OCI-LY7 (cell line): ENCODE results near the gene PI4K2B. TPM values are rescaled to one million over a fixed set of nuclear protein-coding genes. Genes with fewer than 3 reads are reported as not detected.
A peak's percentile ranks its signal among the peaks of the same experiment; 100 is the strongest.

Experiments
- BruUV-seq: library from RNA; stranded (reverse); fragments of 400-500 nt; replicated peaks from 2 replicates; lab custom pipeline; 2021; lab: Mats Ljungman, UMichigan
- CTCF ChIA-PET: fragments of 300-600 bp; sonication (Branson Sonifier 250); formaldehyde crosslinking; loops from one replicate; lab custom pipeline; 2022; ENCODE audit warnings: antibody characterized with exemption; ENCODE audit not compliant: unreplicated experiment; lab: Charles Lee
- POLR2A ChIA-PET: fragments of 300-600 bp; sonication (Branson Sonifier 250); formaldehyde crosslinking; loops from one replicate; lab custom pipeline; 2022; ENCODE audit warnings: antibody characterized with exemption; lab: Charles Lee
- DNase-seq: peaks from one replicate; pipeline ENCODE4 v3.0.0-alpha.2; 2015; ENCODE audit warnings: low spot score
- H2AFZ ChIP-seq: fragments of 200-600 bp; sonication (generic), shearing (Covaris generic); 2 replicates; pipeline ENCODE4 v1.6.1; 2014; ENCODE audit warnings: mild to moderate bottlenecking, antibody characterized with exemption, low read length, moderate library complexity
- H3K27ac ChIP-seq: fragments of 200-600 bp; sonication (generic); 2 replicates; pipeline ENCODE4 v1.5.1; 2014; ENCODE audit warnings: mixed run types, low read depth, mild to moderate bottlenecking, moderate library complexity, low read length, inconsistent platforms; ENCODE audit not compliant: poor library complexity, severe bottlenecking
- H3K36me3 ChIP-seq: fragments of 200-600 bp; sonication (generic); 2 replicates; pipeline ENCODE4 v1.6.1; 2014; ENCODE audit warnings: mild to moderate bottlenecking, antibody characterized with exemption, low read length, moderate library complexity, mixed read lengths; ENCODE audit not compliant: insufficient read depth
- H3K4me1 ChIP-seq: fragments of 200-600 bp; sonication (generic); 2 replicates; pipeline ENCODE4 v1.5.1; 2014; ENCODE audit warnings: mild to moderate bottlenecking, low read length; ENCODE audit not compliant: insufficient read depth, poor library complexity, severe bottlenecking
- H3K4me2 ChIP-seq: fragments of 200-600 bp; sonication (generic); 2 replicates; pipeline ENCODE4 v1.6.1; 2014; ENCODE audit warnings: mild to moderate bottlenecking, low read length
- H3K4me3 ChIP-seq: fragments of 200-600 bp; sonication (generic); 2 replicates; pipeline ENCODE4 v1.5.1; 2014; ENCODE audit warnings: mild to moderate bottlenecking, low read depth, low read length; ENCODE audit not compliant: poor library complexity, severe bottlenecking
- H3K79me2 ChIP-seq: fragments of 200-600 bp; sonication (generic); 2 replicates; pipeline ENCODE4 v1.6.1; 2016; ENCODE audit warnings: low read depth, mild to moderate bottlenecking, low read length, moderate library complexity, mixed read lengths; ENCODE audit not compliant: insufficient read depth
- H3K9me2 ChIP-seq: fragments of 200-600 bp; sonication (generic); 2 replicates; pipeline ENCODE4 v1.6.1; 2016; ENCODE audit warnings: mild to moderate bottlenecking, low read length, mixed read lengths; ENCODE audit not compliant: insufficient read depth
- H3K9me3 ChIP-seq: fragments of 200-600 bp; sonication (generic); 2 replicates; pipeline ENCODE4 v1.6.1; 2014; ENCODE audit warnings: mild to moderate bottlenecking, mixed run types, low read length, mixed read lengths
- H4K20me1 ChIP-seq: fragments of 200-600 bp; sonication (generic); 2 replicates; pipeline ENCODE4 v1.6.1; 2014; ENCODE audit warnings: mild to moderate bottlenecking, antibody characterized with exemption, low read length, moderate library complexity, mixed read lengths; ENCODE audit not compliant: insufficient read depth
- EZH2phosphoT487 ChIP-seq: fragments of 200-600 bp; sonication (generic); IDR thresholded peaks from 2 replicates; pipeline ENCODE4 v1.6.1; 2018; ENCODE audit warnings: low read depth, borderline replicate concordance, mild to moderate bottlenecking, mixed run types, antibody characterized with exemption, low read length, moderate library complexity, mixed read lengths
- intact Hi-C: fragments of 100-400 bp; cut with micrococcal nuclease; formaldehyde crosslinking; loops from one replicate; pipeline ENCODE4 v1.10.0; 2022; ENCODE audit not compliant: unreplicated experiment
- total RNA-seq, 2 experiments: library from RNA; depleted of rRNA in 1 of 2; stranded (reverse); fragments of >200 nt in 1 of 2; shearing (Covaris generic) in 1 of 2; gene quantifications; 2 replicates each; pipeline ENCODE4 v1.2.3, GENCODE V29; 2014 to 2022
- TF ChIP-seq, protein P1 (sequence below): fragments of 200-600 bp; sonication (generic); conservative IDR thresholded peaks from 2 replicates; pipeline ENCODE4 v1.5.1; 2014; ENCODE audit warnings: mild to moderate bottlenecking, antibody characterized with exemption, low read length, moderate library complexity, mixed read lengths

The PI4K2B gene
- total RNA-seq, 2 experiments from 2014 or later = 40.4 to 41.6 TPM

DNA sequence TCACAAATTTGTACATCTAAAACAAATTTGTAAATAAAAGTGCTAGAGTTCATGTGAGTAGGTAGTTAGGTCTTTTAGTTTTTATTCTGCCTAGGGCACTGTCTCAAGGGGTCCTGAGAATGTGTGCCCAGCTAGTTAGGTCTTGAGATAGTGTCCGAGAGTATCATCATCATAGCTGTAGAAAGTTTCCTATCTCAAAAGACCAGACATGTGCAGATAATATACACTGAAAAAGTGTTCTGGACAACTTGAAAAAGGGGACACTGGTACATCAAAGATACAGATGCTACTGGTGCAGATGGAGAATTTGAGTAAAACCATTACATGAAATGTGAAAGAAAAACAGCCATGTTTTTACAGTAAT, 77.0 kb downstream of the PI4K2B start:
- H3K4me1 ChIP-seq = peaks cover 40% of the 10 kb centered on the region
- peaks cover 7% of the 10 kb centered on the region; the same call in 1 of the 2 replicates for H3K36me3 ChIP-seq
- TF ChIP-seq EZH2phosphoT487 = no peak
- TF ChIP-seq, protein P1, sequence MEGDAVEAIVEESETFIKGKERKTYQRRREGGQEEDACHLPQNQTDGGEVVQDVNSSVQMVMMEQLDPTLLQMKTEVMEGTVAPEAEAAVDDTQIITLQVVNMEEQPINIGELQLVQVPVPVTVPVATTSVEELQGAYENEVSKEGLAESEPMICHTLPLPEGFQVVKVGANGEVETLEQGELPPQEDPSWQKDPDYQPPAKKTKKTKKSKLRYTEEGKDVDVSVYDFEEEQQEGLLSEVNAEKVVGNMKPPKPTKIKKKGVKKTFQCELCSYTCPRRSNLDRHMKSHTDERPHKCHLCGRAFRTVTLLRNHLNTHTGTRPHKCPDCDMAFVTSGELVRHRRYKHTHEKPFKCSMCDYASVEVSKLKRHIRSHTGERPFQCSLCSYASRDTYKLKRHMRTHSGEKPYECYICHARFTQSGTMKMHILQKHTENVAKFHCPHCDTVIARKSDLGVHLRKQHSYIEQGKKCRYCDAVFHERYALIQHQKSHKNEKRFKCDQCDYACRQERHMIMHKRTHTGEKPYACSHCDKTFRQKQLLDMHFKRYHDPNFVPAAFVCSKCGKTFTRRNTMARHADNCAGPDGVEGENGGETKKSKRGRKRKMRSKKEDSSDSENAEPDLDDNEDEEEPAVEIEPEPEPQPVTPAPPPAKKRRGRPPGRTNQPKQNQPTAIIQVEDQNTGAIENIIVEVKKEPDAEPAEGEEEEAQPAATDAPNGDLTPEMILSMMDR = no peak
- no TSS peak for BruUV-seq
- H3K9me3 ChIP-seq = no peaks in the 10 kb centered on the region; the same call in 1 of the 2 replicates
- H3K27ac ChIP-seq = peak overlapping the region; percentile 69
- ChIA-PET POLR2A (interaction anchor here (0.6 to 4.0 kb wide), 5 partner anchors 49 to 214 kb away, joined by 3 to 41 read pairs (median 3); partner anchors contain the start of gene PI4K2B), CTCF (no interaction called here)
- no peaks in the 10 kb centered on the region for H4K20me1 ChIP-seq
- DNase-seq = peak; percentile 17
- peak overlapping the region; percentile 80 for H3K4me2 ChIP-seq
- H2AFZ ChIP-seq = peak overlapping the region; percentile 100
- peak overlapping the region; percentile 53 for H3K4me3 ChIP-seq
- H3K79me2 ChIP-seq = peaks cover 16% of the 10 kb centered on the region
- intact Hi-C loops = no loop called here
- no peaks in the 10 kb centered on the region for H3K9me2 ChIP-seq

DNA sequence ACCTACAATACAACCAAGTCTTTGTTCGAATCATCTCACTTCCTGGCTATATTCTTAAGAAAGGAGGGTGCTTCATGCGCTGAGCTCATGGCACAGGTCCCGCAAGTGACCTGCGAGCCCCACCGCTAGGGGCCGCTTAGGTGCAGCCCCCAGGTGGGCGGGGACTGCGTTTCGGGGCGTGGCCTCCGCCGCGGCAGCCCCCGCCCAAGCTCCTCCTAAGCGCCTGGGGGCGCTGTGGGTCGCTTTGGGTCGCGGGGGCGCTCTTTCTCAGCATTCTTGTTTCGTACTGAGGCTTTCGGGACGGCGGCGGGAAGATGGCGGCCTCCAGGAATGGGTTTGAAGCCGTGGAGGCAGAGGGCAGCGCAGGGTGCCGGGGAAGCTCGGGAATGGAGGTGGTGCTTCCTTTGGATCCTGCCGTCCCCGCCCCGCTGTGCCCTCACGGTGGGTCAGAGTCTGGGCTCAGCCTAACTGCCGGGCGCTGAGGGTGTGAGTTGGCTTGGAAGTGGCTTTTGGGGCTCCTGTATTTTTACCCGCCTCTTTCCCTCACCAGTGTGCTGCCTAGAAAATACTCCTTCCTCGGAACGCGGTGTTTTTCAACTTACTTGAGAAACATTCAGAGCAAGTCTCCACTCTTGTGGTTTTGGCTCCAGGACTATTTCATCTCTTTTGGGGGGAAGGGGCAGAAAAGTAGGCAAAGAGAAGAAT, 78.8 kb downstream of the PI4K2B start, which contains the start of gene ZCCHC4:
ZCCHC4 (plus strand) TSS at position 279 of the 705 bp plus-strand sequence; CDS start at position 315, 36 bp downstream.
- Histone ChIP-seq H3K4me2 (peak within 1 kb of the TSS; percentile 69), H3K9me3 (no peaks in the 10 kb centered on the region; the same call in 1 of the 2 replicates), H3K4me3 (peak within 1 kb of the TSS; percentile 82), H3K9me2 (no peaks in the 10 kb centered on the region), H4K20me1 (no peaks in the 10 kb centered on the region), H3K79me2 (peaks cover 16% of the 10 kb centered on the region), H3K36me3 (peaks cover 26% of the 10 kb centered on the region; the same call in 1 of the 2 replicates), H3K4me1 (peaks cover 40% of the 10 kb centered on the region), H2AFZ (peak within 1 kb of the TSS; percentile 97), H3K27ac (peak within 1 kb of the TSS; percentile 48)
- BruUV-seq = TSS peak; percentile 78
- POLR2A ChIA-PET = interaction anchor here (0.6 to 4.0 kb wide), 12 partner anchors 9 to 366 kb away, joined by 3 to 41 read pairs (median 4); partner anchors contain the start of gene PI4K2B
- intact Hi-C loops = loop anchor here (1.0 to 2.0 kb wide), 5 partner anchors 54 to 152 kb away; partner anchors contain the start of genes ANAPC4, PI4K2B and SEPSECS
- TF ChIP-seq, protein P1 = peak; percentile 99
- TF ChIP-seq EZH2phosphoT487 = no peak
- DNase-seq = peak; percentile 95
- CTCF ChIA-PET = interaction anchor here (0.7 to 1.2 kb wide), 7 partner anchors 46 to 153 kb away, joined by 3 to 5 read pairs (median 3); partner anchors contain the start of genes PI4K2B and SEPSECS
